Measurements from ENCODE around the gene NDUFAF8.
A peak's percentile ranks its signal among the peaks of the same experiment; 100 is the strongest.

NDUFAF8 gene

DNA sequence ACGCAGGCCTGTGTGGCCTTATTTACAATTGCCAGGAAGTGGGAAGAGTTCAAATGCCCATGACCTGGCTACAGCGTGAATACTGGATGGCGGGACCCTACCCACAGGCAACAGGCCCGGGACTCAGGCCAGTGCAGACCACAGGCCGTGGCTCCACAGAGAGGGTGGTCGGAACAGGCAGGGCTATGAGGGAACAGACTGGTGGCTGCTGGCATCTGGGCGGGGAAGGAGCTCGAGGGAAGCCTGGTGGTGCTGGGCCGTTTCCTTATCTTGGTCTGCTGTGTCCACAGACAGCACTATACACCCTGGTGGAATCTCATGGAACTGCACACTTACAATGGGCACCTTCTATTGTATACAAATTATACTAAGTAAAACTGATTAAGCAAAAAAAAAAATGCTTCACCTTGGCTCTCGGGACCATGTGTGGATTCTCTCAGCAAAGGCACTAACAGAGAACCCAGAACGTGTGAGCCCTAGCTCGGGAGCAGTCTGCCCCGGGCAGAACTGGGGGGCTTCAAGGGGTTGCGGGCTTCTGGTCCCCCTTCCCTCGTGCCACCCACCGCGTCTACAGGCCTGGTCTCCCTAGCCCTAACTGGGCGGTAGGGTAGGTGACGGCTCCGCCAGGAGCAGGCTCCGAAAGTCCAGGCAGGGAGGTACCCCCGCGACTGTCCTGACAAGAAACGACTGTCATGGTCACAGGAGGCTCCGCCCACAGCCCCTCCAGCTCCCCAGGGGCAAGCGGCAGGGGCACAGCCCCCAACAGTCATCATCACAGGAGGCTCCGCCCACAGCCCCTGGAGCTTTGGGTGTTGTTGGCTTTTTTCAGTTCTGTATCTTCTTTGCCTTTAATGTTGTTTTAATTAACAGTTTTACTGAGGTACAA, 38.2 kb upstream of the NDUFAF8 start:
- no peak for DNase-seq

DNA sequence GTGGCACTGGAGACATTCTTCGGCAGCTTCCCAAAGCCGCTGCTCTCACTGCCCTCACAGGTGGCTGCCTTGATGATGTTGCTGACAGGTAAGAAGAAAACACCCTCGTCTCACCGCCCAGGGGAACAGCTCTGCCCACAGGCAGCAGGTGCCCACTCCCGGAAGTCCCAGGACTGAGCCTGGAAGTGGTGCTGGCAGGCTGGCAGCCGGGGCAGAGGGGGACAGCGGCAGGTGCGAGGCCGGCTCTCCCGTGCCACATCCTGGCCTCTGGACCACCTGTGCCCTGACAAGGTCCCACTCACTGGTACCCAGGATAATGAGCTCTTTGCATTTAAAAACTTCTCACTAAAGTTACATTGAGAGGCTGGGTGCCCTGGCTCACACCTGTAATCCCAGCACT, 36.8 kb upstream of the NDUFAF8 start:
- DNase-seq, result no peak

DNA sequence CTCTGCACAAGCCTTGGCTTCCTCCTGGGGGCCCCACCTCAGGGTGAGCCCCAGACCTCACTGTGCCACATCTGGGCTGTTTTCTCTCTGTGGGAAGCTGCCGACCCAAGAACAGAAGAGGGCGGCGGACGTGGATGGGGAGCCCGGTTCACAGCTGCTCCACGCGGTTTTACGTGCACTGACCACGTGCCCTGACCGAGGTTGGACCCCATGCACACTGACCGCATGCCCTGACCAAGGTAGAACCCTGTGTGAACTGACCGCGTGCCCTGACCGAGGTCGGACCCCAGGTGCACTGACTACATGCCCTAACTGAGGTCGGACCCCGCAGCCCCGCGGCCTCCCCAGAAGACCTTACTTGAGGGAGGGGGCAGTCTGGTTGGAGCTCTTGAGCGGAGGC, 36.0 kb upstream of the NDUFAF8 start:
- no peak for DNase-seq

DNA sequence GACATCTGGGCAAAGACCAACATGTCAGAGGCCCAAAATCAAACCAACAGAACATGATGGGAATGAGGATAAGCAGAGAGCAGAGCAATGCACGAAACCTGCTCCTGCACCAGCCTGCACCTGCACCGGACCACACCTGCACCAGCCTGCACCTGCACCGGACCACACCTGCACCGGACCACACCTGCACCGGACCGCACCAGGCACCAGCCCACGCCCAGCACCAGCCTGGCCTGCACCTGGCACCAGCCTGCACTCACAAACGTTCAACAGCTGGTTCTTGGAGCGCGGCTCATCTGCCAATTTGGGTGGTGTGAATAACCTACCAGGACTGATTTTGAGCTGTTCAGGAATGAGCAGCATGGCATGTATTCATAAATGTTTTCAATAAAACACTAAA, 34.5 kb upstream of the NDUFAF8 start:
- DNase-seq, result no peak

DNA sequence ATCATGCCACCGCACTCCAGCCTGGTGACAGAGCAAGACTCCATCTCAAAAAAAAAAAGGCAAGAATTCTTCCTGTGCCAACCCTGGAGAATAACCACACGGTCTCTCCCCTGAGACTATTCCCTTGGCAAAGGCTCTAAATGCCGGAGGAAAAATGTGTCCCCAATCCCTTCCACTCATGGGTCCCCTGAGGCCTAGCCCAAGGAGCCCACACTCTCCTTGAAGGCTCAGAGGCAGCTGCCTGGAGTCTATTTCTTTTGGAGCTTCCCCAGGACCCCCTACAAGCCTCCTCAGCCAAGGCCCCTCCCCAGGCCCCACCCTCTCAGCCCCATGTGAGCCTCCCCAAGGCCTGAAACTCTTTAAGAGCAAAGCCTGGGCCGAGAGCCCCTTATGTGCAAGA, 33.0 kb upstream of the NDUFAF8 start:
- DNase-seq, result no peak

DNA sequence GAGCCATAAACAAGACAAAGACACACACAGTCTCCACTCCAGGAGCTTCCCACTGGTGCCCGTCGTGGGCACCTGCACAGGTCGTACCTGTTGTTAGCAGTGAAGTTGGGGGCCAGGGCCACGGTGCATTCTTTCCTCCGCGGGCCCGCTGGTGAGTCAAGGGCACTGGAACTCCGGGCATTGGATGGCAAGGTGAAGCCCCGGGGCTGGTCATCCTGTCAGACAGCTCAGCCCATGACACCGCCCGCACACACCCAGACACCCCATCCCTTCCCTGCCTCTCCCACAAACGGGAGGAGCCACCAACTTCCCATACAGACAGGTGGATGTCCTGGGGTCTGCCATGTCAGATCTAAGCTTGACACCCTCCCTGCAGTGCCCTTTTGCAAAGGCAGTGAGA, 32.5 kb upstream of the NDUFAF8 start:
- DNase-seq, result no peak

DNA sequence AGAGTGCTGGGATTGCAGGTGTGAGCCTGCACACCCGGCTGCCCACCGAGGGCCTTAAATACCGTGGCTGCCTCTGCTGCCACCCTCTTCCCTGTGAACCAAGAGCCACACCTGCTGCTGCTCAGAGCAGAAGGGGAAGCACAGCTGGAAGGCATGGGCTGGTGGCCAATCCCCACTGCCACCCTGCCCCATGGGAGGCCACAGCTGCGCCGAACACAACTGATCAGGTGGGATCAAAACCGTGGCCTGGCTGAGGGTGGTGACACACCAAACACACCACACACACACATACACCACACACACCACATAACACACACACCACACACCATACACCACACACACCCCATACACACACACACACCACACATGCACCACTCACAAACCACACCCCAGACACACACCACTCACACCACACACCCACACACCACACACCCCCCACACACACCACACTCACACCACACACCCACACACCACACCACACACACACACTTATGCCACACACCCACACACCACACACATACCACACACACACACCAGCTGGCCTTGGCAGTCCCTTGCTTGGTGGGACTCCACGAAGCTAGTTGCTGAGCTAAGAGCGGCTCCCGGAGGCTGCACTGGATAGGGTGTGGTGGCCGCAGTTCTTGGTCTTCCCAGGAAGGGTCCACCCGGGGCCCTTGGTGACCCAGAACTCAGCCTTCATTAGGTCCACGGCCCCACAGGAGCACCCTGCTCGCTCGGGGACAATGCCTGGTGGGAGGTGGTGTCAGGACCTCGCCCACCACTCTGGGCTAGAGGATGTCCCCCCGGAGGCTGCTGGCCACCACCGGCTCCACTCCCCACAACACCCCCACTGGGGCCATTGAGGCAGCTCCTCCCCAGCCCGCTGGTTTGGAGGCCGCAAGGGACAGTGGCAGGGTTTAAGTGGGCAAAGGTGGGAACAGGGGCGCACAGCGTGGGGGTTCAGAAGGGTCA, 31.2 kb upstream of the NDUFAF8 start:
- DNase-seq, result no peak

DNA sequence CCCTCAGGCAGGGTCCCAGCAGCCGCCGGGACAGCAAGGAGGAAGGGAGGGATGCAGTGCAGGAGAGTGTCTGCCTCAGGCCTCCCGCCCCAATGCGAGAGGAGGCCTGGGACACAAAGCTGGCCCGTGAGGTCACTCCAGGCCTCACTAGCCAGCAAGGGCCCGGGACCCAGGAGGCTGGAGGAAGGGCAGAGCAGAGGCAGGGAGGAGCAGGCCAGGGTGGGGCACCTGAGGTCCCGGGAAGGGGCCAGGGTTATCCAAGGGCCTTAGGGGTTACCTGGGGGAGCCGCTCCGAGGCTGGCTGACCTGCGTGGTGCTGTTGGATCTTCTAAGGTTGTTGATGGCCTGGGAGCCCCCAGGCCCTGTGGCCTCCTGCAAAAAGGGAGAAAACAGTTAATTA, 30.5 kb upstream of the NDUFAF8 start:
- DNase-seq, result no peak

DNA sequence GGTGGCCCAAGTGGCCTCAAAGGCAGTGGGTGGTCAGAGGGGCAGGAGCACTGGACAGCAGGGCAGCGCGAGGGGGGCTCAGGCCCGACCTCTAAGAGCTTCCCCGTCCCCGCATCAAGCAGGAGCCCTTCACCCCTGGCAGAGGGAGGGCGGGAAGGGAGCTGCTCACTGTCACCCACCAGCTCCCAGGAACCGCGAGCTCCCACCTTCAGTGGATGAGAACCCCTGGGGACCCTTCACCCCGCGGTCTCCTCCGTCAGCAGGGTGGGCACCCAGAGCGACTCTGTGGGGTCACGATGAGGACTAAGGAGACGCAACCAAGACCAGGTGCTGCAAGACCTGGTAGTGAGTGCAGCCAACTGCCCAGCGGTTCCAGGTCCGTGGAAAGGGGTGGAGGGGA, 30.0 kb upstream of the NDUFAF8 start:
- DNase-seq, result no peak

DNA sequence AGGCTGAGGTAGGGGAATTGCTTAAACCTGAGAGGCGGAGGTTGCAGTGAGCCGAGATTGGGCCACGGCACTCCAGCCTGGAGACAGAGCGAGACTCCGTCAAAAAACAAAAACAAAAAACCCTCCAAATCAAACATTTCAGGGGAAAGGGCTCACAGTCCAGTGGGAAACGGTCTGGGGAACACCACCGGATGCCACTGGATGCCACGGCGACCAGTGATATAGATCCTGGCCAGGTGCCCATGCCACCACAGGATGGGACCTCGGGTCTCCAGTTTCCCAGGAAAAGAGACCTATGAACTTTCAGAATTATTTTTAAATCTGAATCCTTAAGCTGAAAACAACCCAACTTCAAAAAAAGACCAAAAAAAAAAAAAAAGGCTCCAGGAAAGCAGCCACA, 28.7 kb upstream of the NDUFAF8 start:
- DNase-seq, result no peak

DNA sequence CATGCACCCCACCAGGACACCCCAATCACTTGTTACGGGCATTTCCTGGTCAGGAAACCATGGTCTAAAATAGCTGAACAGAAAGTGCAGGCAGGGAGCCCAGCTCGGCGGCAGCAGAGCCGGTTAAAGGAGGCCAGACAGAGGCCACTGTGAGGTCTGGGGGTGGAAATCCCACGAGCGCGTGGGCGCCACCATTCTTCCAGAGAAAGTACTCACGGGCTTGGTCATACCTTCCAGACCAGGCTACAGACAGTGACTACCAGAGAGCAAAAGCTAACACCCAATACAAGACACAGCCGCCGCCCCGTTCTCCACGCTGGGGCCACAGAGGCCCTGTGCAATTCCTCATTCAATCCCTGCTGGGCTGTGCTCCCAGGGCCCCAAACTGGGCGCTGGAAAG, 28.2 kb upstream of the NDUFAF8 start:
- DNase-seq, result no peak

DNA sequence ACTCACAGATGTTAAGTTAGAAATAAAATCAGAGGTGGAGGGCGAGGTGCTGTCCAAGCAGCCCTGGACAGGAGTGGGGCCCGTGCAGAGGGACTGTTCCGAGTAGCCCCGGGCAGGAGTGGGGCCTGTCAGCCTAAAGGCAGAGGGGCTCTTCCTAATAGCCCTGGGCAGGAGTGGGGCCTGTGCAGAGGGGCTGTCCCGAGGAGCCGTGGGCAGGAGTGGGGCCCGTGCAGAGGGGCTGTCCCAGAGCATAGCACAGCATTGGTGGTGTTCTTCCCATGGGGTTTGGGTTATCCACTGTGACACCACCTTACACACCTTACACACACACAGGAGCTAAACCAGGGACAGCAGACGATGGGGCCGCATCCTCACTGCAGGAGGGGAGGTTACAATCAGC, 26.8 kb upstream of the NDUFAF8 start:
- no peak for DNase-seq

DNA sequence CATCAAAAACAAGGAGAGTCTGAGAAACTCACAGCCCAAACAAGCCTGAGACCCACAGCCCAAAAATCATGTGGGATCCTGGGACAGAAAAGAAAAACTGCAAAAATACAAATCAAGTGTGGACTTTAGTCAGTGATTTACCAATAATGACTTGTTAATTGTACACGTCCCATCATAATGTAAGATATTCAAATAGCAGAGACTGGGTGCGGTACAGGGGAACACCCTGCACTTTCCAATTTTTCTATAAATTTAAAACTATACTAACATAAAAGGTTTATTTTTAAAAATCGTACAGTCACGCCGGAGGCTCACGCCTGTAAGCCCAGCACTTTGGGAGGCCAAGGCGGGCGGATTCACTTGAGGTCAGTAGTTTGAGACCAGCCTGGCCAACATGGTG, 25.1 kb upstream of the NDUFAF8 start:
- DNase-seq, result no peak

DNA sequence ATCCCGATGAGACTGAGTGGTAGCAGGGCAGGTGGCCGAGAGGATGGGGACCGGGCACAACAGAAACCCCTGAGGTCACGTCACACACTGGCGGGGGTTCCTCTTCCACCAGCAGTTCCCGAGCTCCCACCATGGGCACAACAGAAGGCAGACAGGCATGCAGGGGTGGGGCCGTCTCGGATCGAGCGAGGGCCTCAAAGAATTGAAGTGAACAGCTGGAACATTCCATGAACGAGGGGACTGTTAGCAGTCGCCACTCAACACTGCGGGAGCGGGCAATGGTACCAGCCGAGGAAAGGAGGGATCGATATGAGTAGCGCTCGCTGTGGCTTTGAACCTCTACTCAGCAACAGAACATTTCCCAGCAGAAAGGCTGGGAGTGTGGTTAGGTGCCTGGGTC, 21.6 kb upstream of the NDUFAF8 start:
- no peak for DNase-seq

DNA sequence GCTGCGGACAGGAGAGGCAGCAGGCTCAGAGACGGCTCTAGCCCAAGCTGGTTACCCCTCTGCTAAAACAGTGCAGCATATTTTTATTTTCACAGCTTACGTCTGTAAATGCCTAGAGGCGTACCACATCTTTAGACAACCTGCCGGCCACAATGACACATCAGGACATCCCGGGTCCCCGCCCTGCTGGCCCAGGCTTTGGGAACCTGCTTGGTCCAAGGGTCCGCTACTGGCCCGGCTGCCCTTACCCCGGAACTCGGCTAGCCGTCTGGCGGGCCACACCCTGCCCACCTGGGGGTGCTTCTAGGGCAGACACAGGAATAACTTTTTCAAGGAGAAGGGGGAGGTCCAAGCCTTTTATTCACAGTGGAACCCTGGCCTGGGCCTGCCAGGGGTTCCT, 20.7 kb upstream of the NDUFAF8 start:
- DNase-seq, result no peak

DNA sequence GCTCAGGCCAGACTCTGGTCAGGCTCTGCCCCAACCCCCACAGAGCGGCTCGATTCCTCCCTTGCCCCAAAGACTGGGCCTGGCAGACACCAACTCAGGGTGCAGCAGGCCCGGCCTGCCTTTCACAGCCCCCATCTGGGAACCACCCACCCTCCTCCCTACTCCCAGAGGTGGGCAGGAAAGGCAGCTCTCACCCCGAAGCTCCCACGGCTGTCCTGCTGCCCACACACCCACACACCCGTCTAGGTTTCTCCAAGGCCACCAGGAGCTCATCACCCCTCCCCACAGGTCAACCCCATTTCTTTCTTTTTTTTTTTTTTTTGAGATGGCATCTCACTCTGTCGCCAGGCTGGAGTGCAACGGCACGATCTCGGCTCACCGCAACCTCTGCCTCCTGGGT, 20.1 kb upstream of the NDUFAF8 start:
- DNase-seq, result no peak

DNA sequence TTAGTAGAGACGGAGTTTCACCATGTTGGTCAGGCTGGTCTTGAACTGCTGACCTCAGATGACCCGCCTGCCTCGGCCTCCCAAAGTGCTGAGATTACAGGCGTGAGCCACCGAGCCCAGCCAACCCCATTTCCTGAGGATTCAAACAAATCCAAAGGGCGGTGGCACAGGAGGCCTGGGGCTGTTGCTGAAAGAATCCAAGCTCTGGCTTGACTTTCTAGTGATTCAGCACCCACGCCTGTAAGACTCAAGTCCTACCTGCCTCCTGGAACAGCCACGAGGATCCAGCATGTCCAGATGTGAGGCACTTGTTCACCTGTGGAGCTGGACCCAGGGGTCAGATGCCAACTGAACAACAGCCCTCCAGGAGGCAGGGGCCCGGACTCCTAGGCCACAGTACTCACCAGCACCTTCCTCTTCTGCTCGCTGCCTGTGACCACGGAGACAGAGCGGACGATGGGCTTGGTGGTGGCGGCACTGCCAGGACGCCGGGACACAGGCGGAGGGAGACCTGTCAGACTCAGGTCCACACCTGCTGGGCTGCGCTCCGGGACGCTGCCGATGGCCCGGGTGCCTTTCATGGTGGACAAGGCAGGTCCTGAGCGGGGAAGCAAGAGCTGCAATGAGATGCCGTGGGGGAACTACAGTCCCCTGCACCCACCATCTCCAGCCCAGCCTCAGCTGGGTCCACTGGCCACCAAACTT, 19.5 kb upstream of the NDUFAF8 start:
- no peak for DNase-seq

DNA sequence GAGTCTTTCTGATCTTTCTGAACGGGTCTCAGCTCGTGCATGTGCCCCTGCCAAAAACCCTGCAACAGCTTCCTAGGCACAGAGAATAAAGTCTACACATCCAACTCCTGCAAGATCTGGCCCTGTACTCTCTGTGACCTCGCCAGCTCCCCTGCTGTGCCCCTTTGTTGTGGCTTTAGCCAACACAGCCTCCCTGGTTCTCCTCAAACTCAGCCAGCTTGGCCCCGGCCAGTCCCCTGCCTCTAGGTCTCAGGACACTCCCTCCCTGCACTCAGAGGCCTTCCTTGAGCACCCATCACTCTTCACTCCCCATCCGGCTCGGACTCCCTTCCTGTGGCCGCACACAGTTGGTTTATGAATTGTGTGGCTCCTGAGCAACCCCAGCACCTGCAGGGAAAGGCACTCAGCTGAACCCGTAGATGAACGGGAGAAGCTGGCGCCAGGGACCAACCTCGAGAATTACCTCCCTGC, 17.7 kb upstream of the NDUFAF8 start:
- DNase-seq, result no peak

DNA sequence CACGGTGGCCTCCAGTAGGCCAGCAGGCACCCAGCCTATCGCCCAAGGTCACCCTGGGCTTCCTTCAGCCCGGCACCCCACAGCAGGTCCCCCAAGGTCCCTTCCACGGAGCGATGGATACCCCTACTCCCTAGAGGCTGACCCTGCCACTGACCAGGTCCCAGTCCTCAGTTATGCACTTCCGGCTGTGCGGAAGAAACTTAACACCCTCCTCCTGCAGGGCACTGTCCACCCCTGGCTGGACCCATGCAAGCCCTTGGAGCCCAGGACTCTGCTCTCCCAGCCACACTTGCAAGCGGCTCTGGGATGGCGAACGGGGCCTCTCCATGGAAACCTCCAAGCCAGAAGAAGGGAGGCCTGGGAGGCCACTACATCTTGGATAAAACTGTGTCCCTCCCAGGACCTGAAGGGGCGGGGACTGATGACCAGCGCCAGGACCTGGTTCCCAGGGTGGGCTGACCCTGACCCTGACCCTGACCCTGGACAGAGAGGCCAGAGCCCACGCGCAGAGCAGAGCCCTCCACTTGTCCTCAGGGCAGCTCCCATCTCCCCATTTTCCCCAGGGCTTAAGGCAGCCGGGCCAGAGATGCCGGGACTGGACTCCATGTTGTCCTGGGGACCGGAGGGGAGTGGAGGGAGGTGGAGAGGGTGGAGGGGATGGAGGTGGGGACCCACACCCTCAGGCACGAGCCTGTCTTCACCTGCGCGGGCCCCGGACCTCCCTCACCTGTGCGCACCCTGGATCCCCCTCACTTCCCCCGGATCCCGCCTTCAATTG, 17.1 kb upstream of the NDUFAF8 start:
- DNase-seq, result no peak

DNA sequence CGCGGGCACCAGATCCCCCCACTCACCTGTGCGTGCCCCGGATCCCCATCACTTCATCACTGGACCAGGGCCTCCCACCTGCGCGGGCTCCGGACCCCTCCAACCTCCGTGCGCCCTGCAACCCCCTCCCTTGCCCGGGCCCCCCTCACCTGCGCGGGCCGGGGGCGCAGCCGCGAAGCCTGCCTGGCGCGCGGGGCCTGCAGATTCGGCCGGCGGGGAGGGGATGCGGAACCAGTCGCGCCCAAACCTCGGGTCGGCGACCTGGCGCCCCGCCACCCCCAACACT, 16.6 kb upstream of the NDUFAF8 start:
- DNase-seq, result no peak

DNA sequence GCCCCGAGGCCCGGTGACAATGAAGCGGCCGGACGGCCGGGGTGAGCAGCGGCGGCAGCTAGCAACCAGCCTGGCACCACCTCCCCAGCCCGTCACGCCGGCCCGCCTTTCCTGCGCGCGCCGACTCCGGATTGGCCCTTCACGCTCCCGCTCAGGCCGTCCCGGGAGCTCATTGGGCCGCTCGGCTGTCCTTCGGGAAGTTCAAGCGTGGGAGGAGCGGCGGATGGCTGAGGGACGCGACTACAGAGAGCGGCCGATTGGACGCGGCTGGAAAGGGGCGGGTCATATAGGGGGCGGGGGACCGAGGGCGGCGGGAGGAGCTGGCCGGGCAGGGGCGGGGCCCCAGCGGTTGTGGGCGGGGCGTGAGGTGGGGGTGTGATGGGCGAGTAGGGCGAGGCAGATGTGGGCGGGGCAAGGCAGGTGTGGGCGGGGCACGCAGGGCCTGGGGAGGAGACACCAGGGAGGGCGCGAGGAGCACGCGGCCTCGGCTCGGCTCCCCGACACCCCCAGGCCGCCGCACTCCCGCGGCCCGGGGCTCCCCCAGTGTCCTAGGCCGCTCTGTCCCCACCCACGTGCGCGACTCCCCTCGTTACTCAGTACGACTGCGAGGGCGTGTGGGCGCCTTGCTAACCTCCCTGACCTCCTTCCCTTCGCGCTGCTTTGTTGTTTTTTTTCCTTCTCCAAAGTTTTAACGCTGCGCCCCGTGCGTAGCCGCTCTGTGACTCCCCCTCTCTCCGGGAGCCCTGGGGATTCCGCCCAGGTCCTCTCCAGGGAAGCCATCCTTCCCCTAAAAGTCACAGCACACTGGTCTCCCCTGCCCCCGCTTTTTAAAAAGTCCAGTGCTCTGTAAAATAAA, 16.0 kb upstream of the NDUFAF8 start, which contains the start of gene CEP131:
CEP131 (minus strand) TSS at position 60 of the 856 bp plus-strand sequence. CDS start 2,909 bp downstream, outside the sequence.
- DNase-seq, result peak; percentile 100

DNA sequence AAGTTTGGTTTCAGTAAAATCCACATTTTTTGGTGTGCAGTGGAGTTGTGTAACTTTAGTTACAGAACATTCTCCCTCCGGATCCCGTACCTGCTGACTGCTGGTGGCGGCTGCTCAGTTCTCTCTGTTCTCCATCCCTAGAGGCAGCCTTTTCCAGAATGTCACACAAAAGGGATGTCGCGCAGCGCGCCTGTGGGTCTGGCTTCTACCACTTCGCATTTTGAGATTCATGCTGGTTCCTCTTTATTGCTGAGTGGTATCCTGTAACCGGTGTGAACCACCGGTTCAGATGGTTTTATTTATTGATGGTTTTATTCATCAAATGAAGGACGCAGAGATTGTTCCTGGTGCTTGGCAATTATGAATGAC, 15.4 kb upstream of the NDUFAF8 start:
- no peak for DNase-seq

Measured in stimulated activated CD4-positive, alpha-beta T cell treated with anti-CD3 and anti-CD28 coated beads, Interleukin-4, amount 100 ng/mL, for 1 hour (primary cell).